Right lobe of liver (tissue), 6 donors: ENCODE measurements around the gene STIL. TPM values are rescaled to one million over a fixed set of nuclear protein-coding genes. Genes with fewer than 3 reads are reported as not detected.
"Not testable (repeated sequence)": the region's sequence is repeated elsewhere in the genome, so short reads cannot be mapped to it uniquely, and the experiment has no call there.

Source experiments
- ATAC-seq, 4 donors: fragments of 200-7000 bp; cut with Tn5 transposase; one replicate each; pipeline ENCODE4 v1.9.1; 2020; ENCODE audit warnings: mild to moderate bottlenecking in 4 of 4, moderate library complexity in 4 of 4
- DNase-seq, 3 donors: peaks; one replicate each; pipeline ENCODE4 v3.0.0-alpha.2; 2020
- H3K27ac ChIP-seq, 3 donors: fragments of 200-600 bp; one replicate each; pipeline ENCODE4 v1.8.0; 2022
- H3K27me3 ChIP-seq, 2 donors: fragments of 200-600 bp; one replicate each; pipeline ENCODE4 v1.8.0; 2022
- H3K36me3 ChIP-seq, 4 donors: fragments of 200-600 bp; sonication (generic) in 1 of 4; one replicate each; pipeline versions ENCODE4 v1.5.1 to v1.8.0; 2017 to 2022; ENCODE audit warnings: control low read depth in 1 of 4
- H3K4me1 ChIP-seq, 4 donors: fragments of 200-600 bp; sonication (generic) in 1 of 4; one replicate each; pipeline versions ENCODE4 v1.5.1 to v1.8.0; 2017 to 2022; ENCODE audit warnings: control low read depth in 1 of 4
- H3K4me3 ChIP-seq, 3 donors: fragments of 200-600 bp; one replicate each; pipeline ENCODE4 v1.8.0; 2022
- H3K9me3 ChIP-seq, 4 donors: fragments of 200-600 bp; sonication (generic) in 1 of 4; one replicate each; pipeline versions ENCODE4 v1.5.1 to v1.8.0; 2017 to 2022; ENCODE audit warnings: control low read depth in 1 of 4
- CTCF ChIP-seq, 4 donors: fragments of 200-600 bp in 3 of 4; fragments of 450-650 bp in 1 of 4; IDR thresholded peaks; one replicate each; pipeline versions ENCODE4 v1.5.1 to v1.8.0; 2016 to 2022; ENCODE audit warnings: antibody characterized with exemption in 4 of 4, mild to moderate bottlenecking in 2 of 4
- POLR2A ChIP-seq: fragments of 450-650 bp; IDR thresholded peaks from one replicate; pipeline ENCODE4 v1.6.1; 2017; ENCODE audit warnings: antibody characterized with exemption, mild to moderate bottlenecking
- WGBS: methylation state at CpG from one replicate; pipeline ENCODE4 v1.1.6; 2018; ENCODE audit warnings: low coverage, low lambda C conversion rate; ENCODE audit not compliant: insufficient coverage; ENCODE audit errors: missing lambda C conversion rate; 5-methylcytosine and 5-hydroxymethylcytosine counted together
- intact Hi-C, 2 donors: fragments of 100-400 bp; cut with DNase I; formaldehyde crosslinking; loops; one replicate each; pipeline versions ENCODE4 v1.11.2 to v1.14.1; 2022
- total RNA-seq, 6 experiments: library from RNA; depleted of rRNA in 2 of 6; stranded (reverse); fragments of >200 nt in 2 of 6; fragmentation: NEBNext Ultra II Directional in 3 of 6; extraction: Animal tissue kit (Norgen Biotek cat#: 25700) in 3 of 6; gene quantifications; one replicate each; pipeline versions ENCODE4 v1.1.0 to v1.2.4, GENCODE V29; 2016 to 2023
- donor health status: DM: no; HTN: yes; CAD: no.
- donor health status: DM: no; HTN: no; CAD: no.
- donor health status: DM: no; HTN: no; CAD: no.
- donor health status: DM: no; HTN: yes; CAD: no.
- donor health status: DM: no; HTN: yes; CAD: no.

Gene STIL
- total RNA-seq, 6 experiments from 2014 or later, result 0.61 to 2.5 (median 0.87) TPM

- TF ChIP-seq POLR2A, result no peak
- TF ChIP-seq CTCF (IDR thresholded peaks at IDR 0.05), result no peak
- no peak overlapping the region for H3K27ac ChIP-seq
- no peak for ATAC-seq
- no peaks in the 10 kb centered on the region for H3K4me1 ChIP-seq
- no peak for DNase-seq
- no peaks in the 10 kb centered on the region for H3K36me3 ChIP-seq
- intact Hi-C loops, result no loop called here
- no peaks in the 10 kb centered on the region for H3K9me3 ChIP-seq
- 50% methylated on average over 2 of the region's 2 CpGs for WGBS
- no peak overlapping the region for H3K4me3 ChIP-seq
- no peaks in the 10 kb centered on the region for H3K27me3 ChIP-seq
Observed at GRCh38 chr1:47326271-47326670, 12.3 kb upstream of the STIL start.

- Histone ChIP-seq H3K4me3 (no peak overlapping the region), H3K27me3 (no peaks in the 10 kb centered on the region), H3K27ac (no peak overlapping the region), H3K9me3 (no peaks in the 10 kb centered on the region), H3K36me3 (no peaks in the 10 kb centered on the region), H3K4me1 (no peaks in the 10 kb centered on the region)
- intact Hi-C loops, result no loop called here
- no peak for DNase-seq
- 84% methylated on average over 2 of the region's 2 CpGs for WGBS
- ATAC-seq, result peak in 2 of 4 donors; percentile 22 to 46
- TF ChIP-seq CTCF (IDR thresholded peaks at IDR 0.05), result no peak
- TF ChIP-seq POLR2A, result no peak
Observed at GRCh38 chr1:47325528-47325927, 11.6 kb upstream of the STIL start.

GRCh38 chr1:47324682-47325081, 10.7 kb upstream of the STIL start:
- ATAC-seq, result no peak

GRCh38 chr1:47323599-47324031, 9.7 kb upstream of the STIL start:
- Histone ChIP-seq H3K4me3 (no peak overlapping the region), H3K36me3 (no peaks in the 10 kb centered on the region), H3K9me3 (no peaks in the 10 kb centered on the region), H3K27ac (no peak overlapping the region), H3K4me1 (no peaks in the 10 kb centered on the region), H3K27me3 (no peaks in the 10 kb centered on the region)
- intact Hi-C loops, result no loop called here
- WGBS, result 14% methylated on average over 1 of the region's 1 CpG
- TF ChIP-seq POLR2A (no peak), CTCF (IDR thresholded peaks at IDR 0.05) (no peak)
- ATAC-seq (peak in 2 of 4 donors; percentile 38 to 40), DNase-seq (no peak)

More at GRCh38 chr1:47324682-47325081, 10.7 kb upstream of the STIL start:
- no peaks in the 10 kb centered on the region for H3K9me3 ChIP-seq
- DNase-seq, result no peak
- WGBS, result 71% methylated on average over 3 of the region's 3 CpGs
- H3K27me3 ChIP-seq, result no peaks in the 10 kb centered on the region
- H3K27ac ChIP-seq, result no peak overlapping the region
- intact Hi-C loops, result no loop called here
- no peak overlapping the region for H3K4me3 ChIP-seq
- no peaks in the 10 kb centered on the region for H3K4me1 ChIP-seq
- no peaks in the 10 kb centered on the region for H3K36me3 ChIP-seq
- TF ChIP-seq CTCF (IDR thresholded peaks at IDR 0.05) (no peak), POLR2A (no peak)

GRCh38 chr1:47319968-47320367, 6.0 kb upstream of the STIL start:
- H3K4me3 ChIP-seq, H3K4me1 ChIP-seq, DNase-seq, H3K36me3 ChIP-seq, H3K9me3 ChIP-seq, H3K27ac ChIP-seq, H3K27me3 ChIP-seq, ATAC-seq, intact Hi-C loops: not testable (repeated sequence)
- 94% methylated on average over 9 of the region's 14 CpGs for WGBS
